HG03469 (cell line): ENCODE measurements around the gene ARMC9.
"Not testable (repeated sequence)": the region's sequence is repeated elsewhere in the genome, so short reads cannot be mapped to it uniquely, and the experiment has no call there.

Source experiments
- ATAC-seq: cut with Tn5 transposase; IDR thresholded peaks from one replicate; pipeline ENCODE4 v1.9.1; 2021; ENCODE audit warnings: mild to moderate bottlenecking, moderate library complexity, moderate number of reproducible peaks; ENCODE audit not compliant: unreplicated experiment

The ARMC9 gene

DNA sequence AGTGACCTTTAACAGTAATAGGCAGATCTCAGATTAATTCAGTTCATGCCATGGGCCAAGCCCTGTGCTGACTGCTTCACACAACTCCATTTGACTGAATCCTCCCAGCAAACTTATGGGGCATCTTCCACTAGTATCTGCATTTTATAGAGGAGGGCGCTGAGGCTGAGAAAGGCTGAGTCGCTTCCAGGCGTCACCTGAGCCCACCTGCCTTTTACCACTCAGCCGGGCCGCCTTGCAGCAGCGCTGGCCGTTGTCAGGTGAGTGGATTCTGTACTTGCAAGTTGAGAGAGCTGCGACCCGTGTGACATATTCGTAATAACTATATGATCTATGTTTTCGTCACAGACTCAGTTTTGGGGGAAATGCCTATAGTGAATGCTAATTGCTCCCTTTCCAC, 137.8 kb downstream of the ARMC9 start:
- ATAC-seq, result no peak

DNA sequence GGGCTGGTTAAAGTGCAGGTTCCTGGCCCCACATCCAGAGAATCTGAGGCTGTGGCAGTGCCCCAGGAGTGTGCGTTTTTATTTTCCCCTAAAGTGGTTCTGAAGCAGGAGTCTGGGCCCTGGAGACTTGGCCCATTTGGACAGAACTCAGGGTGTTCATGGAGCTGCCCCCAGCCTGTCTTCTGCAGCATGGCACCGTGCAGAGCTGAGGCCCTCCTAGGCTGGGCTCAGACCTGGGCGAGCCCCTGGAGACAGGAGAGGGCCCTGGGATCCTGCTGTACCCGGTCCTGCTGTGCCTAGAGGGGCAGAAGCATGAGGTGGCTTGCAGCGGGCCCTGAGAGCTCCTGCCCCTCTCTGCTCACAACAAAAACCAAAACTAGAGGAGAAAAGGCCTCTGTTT, 138.3 kb downstream of the ARMC9 start:
- no peak for ATAC-seq

DNA sequence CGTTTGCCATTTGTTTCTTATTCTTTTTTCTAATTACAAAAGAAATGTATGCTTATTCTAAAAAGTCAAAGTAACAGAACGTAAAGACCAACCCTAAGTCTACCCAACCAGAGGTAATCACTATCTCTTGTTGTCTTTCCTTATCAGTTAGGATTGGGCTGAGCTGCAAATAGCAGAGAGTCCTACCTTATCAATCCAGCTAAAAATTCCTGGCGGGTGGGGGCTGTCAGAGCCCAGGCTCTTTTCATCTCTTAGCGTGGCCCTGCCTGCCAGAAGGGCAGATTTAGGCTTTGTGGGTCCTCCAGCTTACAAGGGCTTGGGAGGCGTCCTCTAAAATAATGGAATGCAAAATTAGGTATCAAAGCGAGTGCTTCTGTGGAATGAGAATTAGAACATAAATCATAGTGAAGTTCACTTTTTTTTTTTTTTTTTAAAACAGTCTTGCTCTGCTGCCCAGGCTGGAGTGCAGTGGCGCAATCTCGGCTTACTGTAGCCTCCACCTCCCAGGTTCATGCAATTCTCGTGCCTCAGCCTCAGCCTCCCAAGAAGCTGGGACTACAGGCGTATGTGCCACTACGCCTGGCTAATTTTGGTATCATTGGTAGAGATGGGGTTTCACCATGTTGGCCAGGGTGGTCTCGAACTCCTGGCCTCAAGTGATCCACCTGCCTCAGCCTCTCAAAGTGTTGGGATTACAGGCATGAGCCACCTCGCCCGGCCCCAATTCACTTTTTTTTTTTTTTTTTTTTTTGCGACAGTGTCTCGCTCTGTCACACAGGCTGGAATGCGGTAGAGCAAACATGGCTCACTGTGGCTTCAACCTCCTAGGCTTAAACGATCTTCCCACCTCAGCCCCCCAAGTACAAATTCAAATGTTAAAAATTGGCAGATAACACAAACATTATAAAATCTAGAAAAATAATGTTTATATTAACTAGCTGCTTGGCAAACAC, 139.7 kb downstream of the ARMC9 start:
- no peak for ATAC-seq

DNA sequence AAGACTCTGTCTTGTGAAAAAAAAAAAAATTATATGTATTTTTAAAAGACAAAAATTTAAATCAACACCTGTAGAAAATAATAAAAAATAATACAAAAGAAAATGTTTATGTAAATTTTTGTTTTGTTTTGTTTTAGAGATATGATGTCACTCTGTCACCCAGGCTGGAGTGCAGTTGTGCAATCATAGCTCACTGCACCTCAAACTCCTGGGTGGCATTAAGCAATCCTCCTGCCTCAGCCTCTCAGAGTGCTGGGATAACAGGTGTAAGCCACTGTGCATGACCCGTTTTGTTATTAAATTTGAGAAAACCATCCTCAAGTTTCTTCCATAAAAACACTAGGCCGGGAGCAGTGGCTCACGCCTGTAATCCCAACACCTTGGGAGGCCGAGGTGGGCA, 140.9 kb downstream of the ARMC9 start:
- no peak for ATAC-seq

DNA sequence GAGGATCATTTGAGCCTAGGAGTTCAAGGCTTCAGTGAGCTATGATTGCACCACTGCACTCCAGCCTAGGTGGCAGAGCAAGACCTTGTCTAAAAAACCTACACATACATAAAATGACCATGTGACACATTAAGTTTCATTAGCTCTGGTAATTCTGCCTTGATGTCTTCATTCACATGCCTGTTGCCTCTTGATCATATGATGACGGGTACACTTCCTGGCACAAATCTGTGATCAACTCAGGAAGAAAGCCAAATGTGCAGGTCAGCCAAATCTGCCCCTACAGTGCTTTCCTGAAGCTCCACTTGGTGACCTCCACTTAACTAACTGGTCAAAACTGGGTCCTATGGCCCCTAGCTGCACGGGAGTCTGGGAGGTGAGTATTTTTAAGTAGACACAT, 142.7 kb downstream of the ARMC9 start:
- ATAC-seq, result no peak

DNA sequence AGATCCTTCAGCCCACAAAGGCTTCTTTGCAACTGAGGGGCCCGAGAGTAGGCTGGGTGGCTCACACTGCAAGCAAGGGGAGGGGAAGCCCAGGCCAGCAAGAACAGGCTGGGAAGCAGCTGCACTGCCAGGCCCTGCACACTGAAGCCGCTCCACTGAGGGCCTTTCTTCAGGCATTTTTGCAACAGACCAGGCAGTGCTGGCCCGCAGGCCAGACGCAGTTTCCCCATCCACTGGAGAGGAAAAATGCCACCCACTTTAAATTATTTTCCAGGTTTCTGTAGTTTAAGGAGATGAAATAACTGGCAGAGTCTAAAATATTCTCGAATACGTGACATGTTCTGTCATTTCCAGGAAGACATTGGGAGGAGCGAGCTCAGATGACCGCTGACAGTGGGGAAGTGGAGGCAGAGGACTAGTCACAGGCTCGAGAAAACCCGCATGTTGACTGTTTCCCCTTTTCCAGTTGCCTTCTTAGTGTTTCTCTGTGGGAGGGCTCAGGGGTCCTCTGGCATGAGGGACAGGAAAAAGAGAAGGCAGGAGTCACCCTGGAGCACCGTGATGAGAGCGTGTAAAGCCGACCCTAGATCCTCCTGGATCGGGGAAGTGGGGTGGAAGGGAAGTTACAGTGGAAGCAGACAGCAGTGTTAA, 143.8 kb downstream of the ARMC9 start:
- ATAC-seq, result no peak

DNA sequence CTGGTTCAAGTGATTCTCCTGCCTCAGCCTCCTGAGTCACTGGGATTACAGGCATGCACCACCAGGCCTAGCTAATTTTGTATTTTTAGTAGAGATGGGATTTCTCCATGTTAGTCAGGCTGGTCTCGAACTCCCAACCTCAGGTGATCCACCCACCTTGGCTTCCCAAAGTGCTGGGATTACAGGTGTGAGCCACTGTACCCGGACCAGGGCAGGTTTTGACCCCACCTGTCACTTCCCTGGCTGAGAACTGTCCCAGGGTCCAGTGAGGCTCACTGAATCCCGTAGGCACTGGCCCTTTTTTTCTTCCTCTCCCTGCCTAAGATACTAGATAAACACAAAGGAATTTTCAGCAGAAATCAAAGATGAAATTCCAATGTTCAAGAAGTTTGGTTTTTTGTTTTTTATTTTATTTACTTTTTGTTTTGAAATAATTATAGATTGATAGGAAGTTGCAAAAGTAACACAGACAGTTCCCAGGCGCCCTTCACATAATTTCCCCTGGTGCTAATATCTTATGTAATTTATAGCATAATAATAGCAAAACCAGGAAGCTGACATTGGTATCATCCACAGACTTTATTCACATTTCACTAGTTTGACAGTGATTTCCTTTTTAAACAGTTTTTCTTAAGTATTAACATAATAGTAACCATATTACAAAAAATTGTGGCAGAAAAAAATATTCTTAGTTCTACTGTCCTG, 144.7 kb downstream of the ARMC9 start:
- ATAC-seq, result no peak

DNA sequence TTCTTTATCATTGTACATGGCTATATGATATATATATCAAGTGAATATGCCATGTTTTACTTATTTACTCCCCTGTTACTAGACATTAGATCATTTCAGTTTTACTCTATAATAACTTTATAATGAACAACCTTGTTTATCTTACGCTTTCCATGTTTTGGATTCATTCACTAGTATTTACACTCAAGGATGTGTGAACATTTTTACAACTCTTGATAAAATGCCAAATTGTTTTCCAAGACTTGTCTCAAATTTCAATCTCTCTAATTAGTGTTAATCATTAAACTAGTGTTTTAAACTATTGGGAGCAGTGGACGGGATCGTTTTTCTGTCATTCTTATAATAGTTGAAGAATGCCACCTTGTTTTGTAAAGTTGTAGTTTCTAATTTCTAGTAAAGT, 145.6 kb downstream of the ARMC9 start:
- no peak for ATAC-seq

DNA sequence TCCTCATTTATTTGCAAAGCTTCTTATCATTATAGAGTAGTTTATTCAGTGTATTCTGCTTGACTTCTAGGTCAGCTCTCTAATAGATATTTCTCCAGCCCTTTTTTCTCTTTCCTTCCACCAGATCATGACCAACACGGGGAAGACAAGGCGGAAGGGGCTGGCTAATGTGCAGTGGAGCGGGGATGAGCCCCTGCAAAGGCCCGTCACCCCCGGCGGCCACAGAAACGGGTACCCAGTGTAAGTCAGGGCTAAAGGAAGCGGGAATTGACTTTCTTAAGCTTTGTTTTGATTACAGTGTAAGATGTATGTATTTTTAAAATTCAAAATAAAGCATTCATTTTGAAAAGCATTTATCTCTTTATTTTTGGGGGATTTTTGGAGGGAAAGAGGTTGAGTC, 146.4 kb downstream of the ARMC9 start:
- ATAC-seq, result no peak

DNA sequence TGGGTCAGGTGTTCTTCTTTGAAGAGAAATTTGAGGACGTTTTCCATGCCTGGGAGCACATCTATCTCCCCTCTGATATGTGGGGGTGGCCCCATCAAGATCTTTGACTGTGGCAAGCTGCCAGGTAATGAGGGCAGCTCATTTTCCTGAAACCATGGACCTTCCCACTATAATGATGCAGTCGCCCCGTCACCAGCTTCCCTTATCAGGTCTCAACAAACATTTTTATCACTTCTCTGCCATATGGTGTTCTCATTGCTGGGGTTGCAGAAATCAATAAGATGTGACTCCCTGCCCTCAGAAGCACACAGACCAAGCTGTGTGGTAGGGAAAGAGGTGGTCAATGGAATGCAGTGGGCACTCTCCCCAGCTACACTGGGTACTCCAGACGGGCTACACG, 148.7 kb downstream of the ARMC9 start:
- no peak for ATAC-seq

DNA sequence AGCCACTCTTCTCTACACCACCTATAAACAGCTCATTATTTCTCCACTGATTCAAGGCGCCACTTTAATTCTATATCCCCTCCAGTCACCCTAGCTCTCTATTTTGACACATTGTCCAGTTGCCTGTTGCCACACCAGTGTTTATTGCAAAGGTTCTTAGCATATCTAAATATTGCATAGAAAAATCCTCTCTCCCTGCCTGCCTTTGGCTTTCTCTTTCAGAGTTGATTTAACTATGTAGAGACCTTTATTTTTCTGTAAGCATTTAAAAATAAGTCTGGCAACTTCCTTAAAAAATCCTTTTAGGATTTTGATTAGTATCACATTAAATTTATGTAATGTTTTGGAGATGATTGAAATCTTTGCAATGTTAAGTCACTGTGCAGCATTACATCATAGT, 149.2 kb downstream of the ARMC9 start:
- ATAC-seq, result no peak

DNA sequence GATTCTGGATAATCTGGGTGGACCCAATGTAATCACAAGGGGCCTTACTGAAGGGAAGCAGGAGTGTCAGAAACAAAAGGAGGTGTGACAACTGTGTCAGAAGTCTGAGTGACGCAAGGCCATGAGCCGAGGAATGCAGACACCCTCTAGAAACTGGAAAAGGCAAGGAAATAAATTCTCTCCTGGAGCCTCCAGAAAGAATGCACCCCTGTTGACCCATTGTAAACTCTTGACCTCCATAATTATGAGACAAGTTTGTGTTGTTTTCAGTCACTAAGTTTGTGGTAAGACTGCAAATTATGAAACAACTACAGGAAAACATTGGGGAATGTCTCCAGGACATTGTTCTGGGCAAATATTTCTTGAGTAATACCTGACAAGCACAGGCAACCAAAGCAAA, 149.7 kb downstream of the ARMC9 start:
- no peak for ATAC-seq

DNA sequence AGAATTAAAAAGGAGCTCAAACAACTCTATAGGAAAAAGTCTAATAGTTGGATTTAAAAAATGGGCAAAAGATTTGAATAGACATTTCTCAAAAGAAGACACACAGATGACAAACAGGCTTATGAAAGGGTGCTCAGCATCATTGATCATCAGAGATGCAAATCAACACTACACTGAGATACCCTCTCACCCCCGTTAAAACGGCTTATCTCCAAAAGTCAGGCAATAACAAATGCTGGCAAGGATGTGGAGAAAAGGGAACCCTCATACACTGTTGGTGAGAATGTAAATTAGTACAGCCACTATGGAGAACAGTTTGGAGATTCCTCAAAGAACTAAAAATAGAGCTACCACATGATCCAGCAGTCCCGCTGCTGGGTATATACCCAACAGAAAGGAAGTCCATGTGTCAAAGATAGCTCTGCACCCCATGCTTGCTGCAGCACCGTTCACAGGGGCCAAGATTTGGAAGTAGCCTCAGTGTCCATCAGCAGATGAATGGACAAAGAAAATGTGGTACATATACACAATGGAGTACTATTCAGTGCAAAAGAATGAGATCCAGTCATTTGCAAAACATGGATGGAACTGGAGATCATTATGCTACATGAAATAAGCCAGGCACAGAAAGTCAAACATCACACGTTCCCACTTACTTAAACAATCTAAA, 150.4 kb downstream of the ARMC9 start:
- ATAC-seq, result no peak

DNA sequence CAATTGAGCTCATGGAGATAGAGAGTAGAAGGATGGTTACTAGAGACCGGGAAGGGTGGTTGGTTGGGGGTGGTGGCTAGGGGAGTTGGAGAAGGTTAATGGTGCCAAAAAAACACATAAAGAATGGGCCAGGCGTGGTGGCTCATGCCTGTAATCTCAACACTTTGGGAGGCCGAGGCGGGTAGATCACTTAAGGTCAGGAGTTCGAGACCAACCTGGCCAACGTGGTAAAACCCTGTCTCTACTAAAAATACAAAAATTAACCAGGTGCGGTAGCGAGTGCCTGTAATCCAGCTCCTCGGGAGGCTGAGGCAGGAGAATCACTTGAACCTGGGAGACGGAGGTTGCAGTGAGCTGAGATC, 150.9 kb downstream of the ARMC9 start:
- not testable (repeated sequence) for ATAC-seq

DNA sequence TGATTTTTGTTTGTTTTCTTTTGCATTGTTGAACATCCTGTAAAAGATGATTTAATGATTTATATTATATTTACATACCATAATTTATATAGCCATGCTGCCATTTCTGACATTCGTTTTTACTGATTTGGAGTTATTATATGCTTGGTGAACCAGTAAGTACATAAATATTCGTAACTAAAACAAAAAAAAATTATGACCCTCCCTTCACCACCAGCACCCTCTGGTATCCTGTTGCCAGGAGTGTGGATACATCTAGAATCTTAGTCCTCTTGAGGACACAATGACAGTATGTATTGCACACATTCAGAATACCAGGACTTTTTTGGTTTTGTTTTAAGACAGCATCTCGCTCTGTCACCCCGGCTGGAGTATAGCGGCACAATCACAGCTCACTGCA, 153.2 kb downstream of the ARMC9 start:
- no peak for ATAC-seq

DNA sequence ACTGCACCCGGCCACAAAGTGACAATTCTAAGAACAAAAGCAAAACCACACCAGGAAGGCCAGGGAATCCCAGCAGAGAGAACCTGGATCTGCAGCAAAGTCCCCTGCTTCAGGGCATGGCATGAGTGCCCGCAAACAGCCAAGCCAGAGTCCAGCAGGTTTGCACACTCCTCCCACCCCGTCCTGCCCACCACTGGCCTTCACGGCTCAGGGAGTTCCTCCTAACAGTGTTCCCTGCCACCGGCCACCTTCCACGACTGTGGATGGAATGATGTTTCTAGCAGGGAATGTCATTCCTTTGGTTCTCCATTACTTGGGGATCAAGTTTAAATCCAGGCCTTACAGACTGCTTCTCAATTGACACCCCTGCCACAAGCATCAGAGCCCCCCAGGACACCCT, 155.0 kb downstream of the ARMC9 start:
- no peak for ATAC-seq

DNA sequence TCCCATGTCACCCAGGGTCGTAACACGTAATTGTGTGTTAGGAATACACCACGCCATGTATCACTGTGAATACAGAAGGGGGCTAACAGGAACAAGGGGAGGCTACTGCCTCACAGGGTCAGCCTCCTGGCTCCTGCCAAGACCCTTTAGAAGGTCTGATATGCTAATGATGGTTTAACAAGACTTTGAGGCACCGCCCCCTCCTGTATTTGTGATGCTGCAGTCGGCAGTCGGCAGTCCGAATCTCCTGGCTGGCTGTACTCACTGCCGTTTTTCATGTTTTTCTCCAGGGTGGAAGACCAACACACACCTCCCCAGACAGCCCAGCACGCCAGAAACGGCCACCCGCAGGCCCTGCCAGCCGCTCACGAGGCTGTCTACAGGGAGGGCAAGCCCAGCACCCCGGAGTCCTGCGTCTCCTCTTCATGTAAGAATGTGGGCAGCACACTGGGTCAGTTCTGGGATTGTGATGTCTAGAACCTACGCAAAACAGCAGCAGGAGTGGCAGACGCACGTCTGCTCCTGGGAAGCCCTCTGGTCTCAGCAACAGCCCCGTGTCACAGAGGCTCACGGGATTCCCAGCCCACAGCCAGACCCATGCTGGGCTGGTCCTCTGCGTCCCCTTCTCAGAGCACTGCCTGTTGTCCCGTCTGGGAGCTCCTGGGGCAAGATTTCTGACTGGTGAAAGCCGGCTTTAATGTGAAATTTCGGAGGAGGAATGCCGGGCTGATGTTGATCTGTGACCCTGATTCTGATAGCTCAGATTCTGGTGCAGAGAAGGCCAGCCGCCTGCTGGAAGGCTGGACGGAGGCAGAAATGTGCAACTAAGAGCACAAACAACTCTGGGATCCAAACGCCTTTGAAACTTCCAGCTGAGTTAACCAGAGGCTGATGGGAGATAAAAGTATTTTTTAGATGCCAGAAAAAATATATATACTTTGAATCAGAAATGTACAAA, 157.4 kb downstream of the ARMC9 start:
- ATAC-seq, result no peak

DNA sequence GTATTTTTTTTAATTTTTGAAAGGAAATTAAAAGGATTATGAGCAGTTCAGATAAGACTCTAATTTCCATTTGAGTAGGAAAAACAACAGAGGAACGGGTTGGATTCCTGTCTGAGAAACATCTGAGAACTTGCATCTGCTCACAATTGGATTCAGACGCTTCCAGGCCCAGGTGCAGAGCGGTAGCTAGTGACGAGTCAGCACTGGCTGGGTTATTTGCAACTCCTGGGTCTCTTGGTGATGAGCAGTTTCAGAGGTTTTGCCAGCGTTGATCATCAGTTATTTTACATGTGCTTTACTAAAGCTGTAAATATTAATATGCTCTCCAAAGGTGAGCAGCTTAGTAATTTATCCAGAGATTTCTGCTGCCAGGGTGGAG, 158.0 kb downstream of the ARMC9 start:
- ATAC-seq, result no peak

DNA sequence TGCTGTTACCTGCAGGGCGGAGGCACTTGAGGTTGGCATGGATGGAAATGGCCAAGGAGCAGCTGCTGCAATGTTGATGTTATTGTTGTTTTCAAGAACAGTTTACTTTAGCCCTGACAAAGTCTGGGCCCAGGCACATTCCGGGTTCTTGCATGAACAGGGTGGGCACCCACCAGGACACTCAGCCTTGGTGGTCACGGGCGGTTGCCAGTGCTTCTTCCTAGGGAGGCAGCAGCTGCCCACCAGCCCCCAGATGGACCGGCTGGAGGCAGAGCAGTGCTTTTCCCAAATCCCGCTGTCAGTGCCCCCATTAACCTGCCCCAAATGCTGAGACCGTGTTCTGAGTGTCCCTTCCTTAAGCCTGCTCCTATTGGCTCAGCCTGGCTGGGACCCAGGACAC, 158.6 kb downstream of the ARMC9 start:
- no peak for ATAC-seq

DNA sequence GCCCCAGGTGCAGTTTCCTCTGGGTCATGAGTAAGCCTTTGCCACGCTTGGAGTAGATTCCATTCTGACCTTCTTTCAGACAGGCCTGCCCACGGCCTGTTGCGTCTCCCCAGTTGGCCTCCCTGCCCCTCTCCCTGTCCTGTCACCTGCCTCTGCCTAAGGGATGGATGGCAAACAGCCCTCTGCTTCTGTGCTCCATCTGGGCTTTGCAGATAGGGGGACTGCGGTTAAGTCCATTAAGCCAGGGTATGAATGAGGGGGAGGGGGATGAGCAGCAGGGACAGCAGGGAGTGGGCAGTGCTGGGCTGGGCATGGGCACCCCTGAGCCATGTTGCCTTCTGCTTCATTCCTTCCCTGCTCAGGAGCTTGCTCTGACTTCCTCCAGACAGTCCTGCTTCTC, 159.5 kb downstream of the ARMC9 start:
- ATAC-seq, result no peak
